ENCODE results near the gene CMTM4.

DNA sequence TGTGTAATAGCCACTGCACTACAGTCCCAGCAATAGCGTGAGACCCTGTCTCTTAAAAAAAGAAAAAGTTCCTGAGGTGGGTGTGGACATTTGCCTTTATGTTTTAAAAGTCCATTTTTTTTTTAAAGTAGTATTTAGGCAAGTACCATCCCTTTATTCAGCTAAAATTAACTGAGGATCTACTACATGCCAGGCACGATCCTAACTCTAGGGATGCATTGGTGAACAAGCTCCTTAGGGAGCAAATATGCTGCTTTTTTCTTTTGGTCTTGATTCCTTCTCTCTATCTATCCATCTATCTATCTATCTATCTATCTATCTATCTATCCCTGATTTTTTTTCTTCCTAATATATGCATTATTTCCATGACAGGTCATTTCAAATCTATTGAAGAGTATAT is 47.4 kb downstream of the CMTM4 start:
- TF ChIP-seq MAX (IDR thresholded peaks at IDR 0.05; ENCODE audit: low read depth, low read length): no peak
- TF ChIP-seq, protein P1, sequence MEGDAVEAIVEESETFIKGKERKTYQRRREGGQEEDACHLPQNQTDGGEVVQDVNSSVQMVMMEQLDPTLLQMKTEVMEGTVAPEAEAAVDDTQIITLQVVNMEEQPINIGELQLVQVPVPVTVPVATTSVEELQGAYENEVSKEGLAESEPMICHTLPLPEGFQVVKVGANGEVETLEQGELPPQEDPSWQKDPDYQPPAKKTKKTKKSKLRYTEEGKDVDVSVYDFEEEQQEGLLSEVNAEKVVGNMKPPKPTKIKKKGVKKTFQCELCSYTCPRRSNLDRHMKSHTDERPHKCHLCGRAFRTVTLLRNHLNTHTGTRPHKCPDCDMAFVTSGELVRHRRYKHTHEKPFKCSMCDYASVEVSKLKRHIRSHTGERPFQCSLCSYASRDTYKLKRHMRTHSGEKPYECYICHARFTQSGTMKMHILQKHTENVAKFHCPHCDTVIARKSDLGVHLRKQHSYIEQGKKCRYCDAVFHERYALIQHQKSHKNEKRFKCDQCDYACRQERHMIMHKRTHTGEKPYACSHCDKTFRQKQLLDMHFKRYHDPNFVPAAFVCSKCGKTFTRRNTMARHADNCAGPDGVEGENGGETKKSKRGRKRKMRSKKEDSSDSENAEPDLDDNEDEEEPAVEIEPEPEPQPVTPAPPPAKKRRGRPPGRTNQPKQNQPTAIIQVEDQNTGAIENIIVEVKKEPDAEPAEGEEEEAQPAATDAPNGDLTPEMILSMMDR (IDR thresholded peaks at IDR 0.05; ENCODE audit: low read depth, low read length): no peak
- TF ChIP-seq POLR2A (IDR thresholded peaks at IDR 0.05; ENCODE audit: extremely low read depth, insufficient read length): no peak

All from NB4 (cell line).